ENCODE results near the gene RWDD1.
"Not testable (repeated sequence)": the region's sequence is repeated elsewhere in the genome, so short reads cannot be mapped to it uniquely, and the experiment has no call there.

Gene RWDD1

GRCh38 chr6:116560130-116560529, 11.2 kb upstream of the RWDD1 start:
- no peak for DNase-seq (ENCODE audit: low read depth, low spot score)

- peak; percentile 86 for DNase-seq (ENCODE audit: low read depth, low spot score)
Measured at GRCh38 chr6:116561377-116562018, 9.8 kb upstream of the RWDD1 start.

GRCh38 chr6:116562019-116562403, 9.3 kb upstream of the RWDD1 start:
- DNase-seq (ENCODE audit: low read depth, low spot score): no peak

- no peak for DNase-seq (ENCODE audit: low read depth, low spot score)
Measured at GRCh38 chr6:116562614-116563013, 8.7 kb upstream of the RWDD1 start.

GRCh38 chr6:116563830-116564229, 7.5 kb upstream of the RWDD1 start:
- no peak for DNase-seq (ENCODE audit: low read depth, low spot score)

GRCh38 chr6:116564311-116564710, 7.0 kb upstream of the RWDD1 start:
- DNase-seq (ENCODE audit: low read depth, low spot score): peak; percentile 71

GRCh38 chr6:116564921-116565872, 6.1 kb upstream of the RWDD1 start:
- peak; percentile 69 for DNase-seq (ENCODE audit: low read depth, low spot score)

- no peak for DNase-seq (ENCODE audit: low read depth, low spot score)
Measured at GRCh38 chr6:116568111-116568510, 3.2 kb upstream of the RWDD1 start.

GRCh38 chr6:116568821-116569755, 2.2 kb upstream of the RWDD1 start:
- no peak for DNase-seq (ENCODE audit: low read depth, low spot score)

- DNase-seq (ENCODE audit: low read depth, low spot score): no peak
Measured at GRCh38 chr6:116571683-116572000, 338 bp downstream of the RWDD1 start.

GRCh38 chr6:116572162-116572561, 858 bp downstream of the RWDD1 start:
- DNase-seq (ENCODE audit: low read depth, low spot score): peak; percentile 56

- no peak for DNase-seq (ENCODE audit: low read depth, low spot score)
Measured at GRCh38 chr6:116575227-116575626, 3.9 kb downstream of the RWDD1 start.

GRCh38 chr6:116577486-116577885, 6.2 kb downstream of the RWDD1 start:
- no peak for DNase-seq (ENCODE audit: low read depth, low spot score)

GRCh38 chr6:116578335-116578734, 7.0 kb downstream of the RWDD1 start:
- DNase-seq (ENCODE audit: low read depth, low spot score): no peak

- no peak for DNase-seq (ENCODE audit: low read depth, low spot score)
Measured at GRCh38 chr6:116579143-116579542, 7.8 kb downstream of the RWDD1 start.

GRCh38 chr6:116580198-116580597, 8.9 kb downstream of the RWDD1 start:
- DNase-seq (ENCODE audit: low read depth, low spot score): peak; percentile 68

GRCh38 chr6:116586276-116586675, 15.0 kb downstream of the RWDD1 start:
- no peak for DNase-seq (ENCODE audit: low read depth, low spot score)

- DNase-seq (ENCODE audit: low read depth, low spot score): no peak
Measured at GRCh38 chr6:116586738-116587137, 15.4 kb downstream of the RWDD1 start.

GRCh38 chr6:116595247-116595646, 23.9 kb downstream of the RWDD1 start:
- no peak for DNase-seq (ENCODE audit: low read depth, low spot score)

GRCh38 chr6:116596815-116597214, 25.5 kb downstream of the RWDD1 start:
- DNase-seq (ENCODE audit: low read depth, low spot score): peak; percentile 51

GRCh38 chr6:116603916-116604315, 32.6 kb downstream of the RWDD1 start:
- DNase-seq (ENCODE audit: low read depth, low spot score): not testable (repeated sequence)

- not testable (repeated sequence) for DNase-seq (ENCODE audit: low read depth, low spot score)
Measured at GRCh38 chr6:116604868-116605267, 33.6 kb downstream of the RWDD1 start.
